Choroid plexus epithelial cell (primary cell): ENCODE results near the gene DSN1.
"Not testable (repeated sequence)": the region's sequence is repeated elsewhere in the genome, so short reads cannot be mapped to it uniquely, and the experiment has no call there.

Experiments used
- DNase-seq: peaks from one replicate; pipeline ENCODE4 v3.0.0-alpha.2; 2010; ENCODE audit warnings: low read depth
- H3K4me3 ChIP-seq: 2 replicates; pipeline ENCODE4 v1.5.1; 2011; ENCODE audit warnings: low read depth, mild to moderate bottlenecking, control low read depth, low read length, moderate library complexity
- CTCF ChIP-seq: conservative IDR thresholded peaks from 2 replicates; pipeline ENCODE4 v1.5.1; 2011; ENCODE audit warnings: low read depth, mild to moderate bottlenecking, control low read depth, inconsistent platforms, low read length, moderate library complexity

Gene DSN1

DNA sequence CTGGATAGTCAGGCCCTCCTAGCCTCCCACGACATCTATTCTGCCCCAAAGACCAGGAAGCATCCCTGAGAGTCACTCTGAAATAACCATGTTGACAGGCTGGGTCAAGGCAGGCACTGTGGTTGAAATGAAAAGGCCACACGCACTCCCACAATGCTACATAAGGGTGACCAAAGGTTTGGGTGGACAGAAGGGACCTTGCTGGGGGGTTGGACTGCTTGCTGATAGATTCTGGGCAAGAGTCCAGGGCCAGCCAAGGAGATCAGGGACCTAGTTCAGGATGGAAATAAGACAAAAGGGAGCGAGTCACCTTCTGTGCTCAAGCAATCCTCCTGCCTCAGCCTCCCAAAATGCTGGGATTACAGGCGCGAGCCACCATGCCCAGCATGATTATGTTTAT is 32.5 kb upstream of the DSN1 start:
- no peak for TF ChIP-seq CTCF
- no peak overlapping the region for H3K4me3 ChIP-seq
- DNase-seq, result peak; percentile 12

DNA sequence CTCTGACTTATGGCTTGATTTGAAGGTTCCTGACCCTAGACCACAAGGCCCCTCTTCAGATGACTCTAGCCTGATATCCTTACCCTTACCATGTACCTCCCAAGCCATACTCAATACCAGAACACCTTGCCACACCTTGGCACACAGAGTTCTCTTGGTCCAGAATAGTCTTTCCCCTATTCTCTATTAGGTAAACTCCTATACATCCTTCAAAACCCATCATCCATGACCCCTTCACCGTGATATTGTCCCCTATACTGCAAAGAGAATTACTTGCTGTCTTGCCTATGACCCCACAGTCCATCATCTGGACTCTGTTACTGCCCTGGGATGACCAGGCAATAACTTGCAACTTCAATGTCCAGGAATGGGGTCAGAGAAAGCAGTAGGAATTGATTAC is 31.8 kb upstream of the DSN1 start:
- no peak overlapping the region for H3K4me3 ChIP-seq
- DNase-seq, result no peak
- TF ChIP-seq CTCF, result no peak

GRCh38 chr20:36804425-36804824 is 30.9 kb upstream of the DSN1 start:
- TF ChIP-seq CTCF, result no peak
- no peak for DNase-seq
- no peak overlapping the region for H3K4me3 ChIP-seq

DNA sequence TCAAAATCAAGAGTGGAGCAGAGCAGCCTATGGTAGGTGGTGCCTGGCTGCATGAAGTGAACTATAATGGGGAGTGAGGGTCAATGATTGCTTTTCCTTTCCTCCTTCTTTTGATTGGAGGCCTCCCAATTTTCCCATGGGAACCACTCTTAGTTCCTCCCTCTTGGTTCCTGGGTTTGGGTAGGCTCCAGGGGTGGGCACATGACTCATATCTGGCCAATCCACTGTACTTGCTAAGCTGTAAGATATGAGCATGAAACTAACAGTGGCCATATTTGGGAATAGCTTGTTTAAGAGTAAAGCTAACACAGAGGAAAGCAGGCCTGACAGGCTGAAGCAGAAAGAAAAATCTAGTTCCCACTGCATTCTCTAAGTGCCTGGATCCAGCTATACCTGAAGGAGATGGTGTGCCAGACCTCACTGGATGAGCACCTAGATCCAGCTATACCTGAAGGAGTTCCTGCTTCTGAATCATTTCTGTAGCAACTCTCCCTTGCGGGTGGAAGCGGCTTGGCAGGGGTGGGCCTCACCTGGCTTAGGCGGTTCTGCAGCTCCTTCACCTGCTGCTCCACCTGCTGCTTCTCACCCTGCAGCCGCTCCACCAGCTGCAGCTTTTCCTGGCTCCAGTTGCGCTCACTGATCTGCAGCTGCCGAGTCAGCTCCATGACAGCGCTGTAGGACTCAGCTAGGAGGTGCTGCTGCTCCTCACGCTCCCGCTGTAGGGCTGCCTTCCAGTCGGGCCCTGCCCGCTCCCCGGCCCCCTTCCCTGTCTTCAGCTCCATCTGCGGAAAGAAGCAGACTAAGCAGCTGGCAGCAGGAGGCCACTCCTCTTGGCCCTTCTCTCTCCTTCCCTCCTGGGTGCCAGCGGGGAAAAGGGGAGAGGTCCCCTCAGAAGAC is 29.0 kb upstream of the DSN1 start:
- TF ChIP-seq CTCF, result no peak
- DNase-seq, result peak; percentile 34

DNA sequence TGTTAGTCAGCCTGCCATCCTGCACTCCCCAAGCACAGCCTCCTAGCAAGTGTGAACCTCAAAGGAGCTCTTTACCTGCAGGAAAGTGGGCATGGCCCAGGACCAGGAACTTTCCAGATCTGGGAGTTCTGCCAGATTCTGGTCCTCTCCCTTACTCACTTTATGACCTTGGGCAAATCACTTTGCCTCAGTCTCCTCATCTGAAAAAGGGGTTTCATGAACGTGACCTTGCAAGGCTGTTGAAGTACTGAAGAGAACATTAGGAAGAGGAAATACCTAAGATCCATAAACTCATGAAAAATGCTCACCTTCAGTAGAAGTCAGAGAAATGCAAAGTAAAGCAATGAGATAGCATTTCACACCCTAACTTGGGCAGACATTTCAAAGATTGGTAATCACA is 26.8 kb upstream of the DSN1 start:
- TF ChIP-seq CTCF, result no peak
- DNase-seq, result no peak

More for the DNA sequence above, 29.0 kb upstream of the DSN1 start:
- no peak overlapping the region for H3K4me3 ChIP-seq

GRCh38 chr20:36799313-36799712 is 25.8 kb upstream of the DSN1 start:
- not testable (repeated sequence) for H3K4me3 ChIP-seq, DNase-seq

More for the DNA sequence above, 26.8 kb upstream of the DSN1 start:
- no peak overlapping the region for H3K4me3 ChIP-seq

GRCh38 chr20:36796875-36797274 is 23.3 kb upstream of the DSN1 start:
- DNase-seq, result no peak
- no peak overlapping the region for H3K4me3 ChIP-seq
- TF ChIP-seq CTCF, result no peak
